Measurements from ENCODE around the gene ATG3. TPM values are rescaled to one million over a fixed set of nuclear protein-coding genes. Genes with fewer than 3 reads are reported as not detected.

ATG3 gene
- total RNA-seq, 2 experiments from 2014 or later: 73.8 to 75.3 TPM

Other genes with a start within 250 kb of the ATG3 start
- gene CD200, start 228.8 kb downstream of the ATG3 start, total RNA-seq: 10 to 100 TPM; 25.1 to 29.0 TPM
- gene BTLA, start 62.5 kb downstream of the ATG3 start, total RNA-seq: 10 to 100 TPM; 14.4 to 15.6 TPM
- gene SLC35A5, start 83 bp upstream of the ATG3 start, total RNA-seq: 10 to 100 TPM; 17.9 to 19.8 TPM
- not detected for gene CCDC80, start 79.2 kb upstream of the ATG3 start, total RNA-seq

Measured in activated CD8-positive, alpha-beta memory T cell treated with anti-CD3 and anti-CD28 coated beads for 36 hours (primary cell).